Endothelial cell (in vitro differentiated cells): ENCODE data around the gene PTGR1. TPM values are rescaled to one million over a fixed set of nuclear protein-coding genes. Genes with fewer than 3 reads are reported as not detected.

ENCODE experiments used
- DNase-seq: peaks from one replicate; pipeline ENCODE4 v3.0.0; 2021; ENCODE audit warnings: low spot score
- H3K27ac Mint-ChIP-seq: one replicate; pipeline ENCODE4 v1.8.0; 2021; ENCODE audit warnings: mixed read lengths, inconsistent platforms; ENCODE audit not compliant: unreplicated experiment
- H3K27me3 Mint-ChIP-seq: one replicate; pipeline ENCODE4 v1.8.0; 2021; ENCODE audit warnings: mild to moderate bottlenecking, moderate library complexity, mixed read lengths, inconsistent platforms; ENCODE audit not compliant: unreplicated experiment
- H3K36me3 Mint-ChIP-seq: one replicate; pipeline ENCODE4 v1.8.0; 2021; ENCODE audit warnings: mild to moderate bottlenecking, low read depth, mixed read lengths, inconsistent platforms; ENCODE audit not compliant: unreplicated experiment
- H3K4me1 Mint-ChIP-seq: one replicate; pipeline ENCODE4 v1.8.0; 2021; ENCODE audit warnings: mild to moderate bottlenecking, mixed read lengths, inconsistent platforms; ENCODE audit not compliant: unreplicated experiment
- H3K4me3 Mint-ChIP-seq: one replicate; pipeline ENCODE4 v1.8.0; 2021; ENCODE audit warnings: mild to moderate bottlenecking, mixed read lengths, inconsistent platforms; ENCODE audit not compliant: unreplicated experiment
- H3K9me3 Mint-ChIP-seq: one replicate; pipeline ENCODE4 v1.8.0; 2021; ENCODE audit warnings: mixed read lengths, inconsistent platforms; ENCODE audit not compliant: unreplicated experiment
- total RNA-seq: library from RNA; stranded (reverse); fragmentation: NEBNext Ultra II Directional; extraction: Animal tissue kit (Norgen Biotek cat#: 25700); gene quantifications from one replicate; pipeline ENCODE4 v1.2.1, GENCODE V29; 2021; ENCODE audit not compliant: unreplicated experiment
- TF ChIP-seq, protein P1 (sequence below): fragments of 200-600 bp; sonication (generic); IDR thresholded peaks from one replicate; pipeline ENCODE4 v1.5.0; 2021; ENCODE audit warnings: antibody characterized with exemption; ENCODE audit not compliant: unreplicated experiment

PTGR1 gene
- total RNA-seq, 1 donor from 2014 or later = 45.7 TPM

DNA sequence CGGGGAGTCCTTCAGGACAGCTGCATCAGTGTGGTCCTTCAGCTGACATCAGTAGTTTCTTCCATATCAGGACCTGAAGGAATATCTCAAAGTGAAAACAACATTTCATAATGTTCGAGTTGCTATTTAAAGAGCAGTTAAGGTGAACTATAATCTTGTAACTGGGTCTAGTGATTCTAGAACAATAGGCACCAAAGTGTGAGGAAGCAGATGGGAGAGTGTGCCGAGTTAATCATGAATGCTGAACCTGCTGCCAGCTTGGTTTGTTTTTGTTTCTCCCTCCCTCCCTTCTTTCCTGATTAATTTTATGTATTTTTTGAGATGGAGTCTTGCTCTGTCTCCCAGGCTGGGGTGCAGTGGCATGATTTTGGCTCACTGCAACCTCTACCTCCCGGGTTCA, 3.6 kb upstream of the PTGR1 start:
- peaks cover 14% of the 10 kb centered on the region for H3K4me1 Mint-ChIP-seq
- no peaks in the 10 kb centered on the region for H3K36me3 Mint-ChIP-seq
- TF ChIP-seq, protein P1, sequence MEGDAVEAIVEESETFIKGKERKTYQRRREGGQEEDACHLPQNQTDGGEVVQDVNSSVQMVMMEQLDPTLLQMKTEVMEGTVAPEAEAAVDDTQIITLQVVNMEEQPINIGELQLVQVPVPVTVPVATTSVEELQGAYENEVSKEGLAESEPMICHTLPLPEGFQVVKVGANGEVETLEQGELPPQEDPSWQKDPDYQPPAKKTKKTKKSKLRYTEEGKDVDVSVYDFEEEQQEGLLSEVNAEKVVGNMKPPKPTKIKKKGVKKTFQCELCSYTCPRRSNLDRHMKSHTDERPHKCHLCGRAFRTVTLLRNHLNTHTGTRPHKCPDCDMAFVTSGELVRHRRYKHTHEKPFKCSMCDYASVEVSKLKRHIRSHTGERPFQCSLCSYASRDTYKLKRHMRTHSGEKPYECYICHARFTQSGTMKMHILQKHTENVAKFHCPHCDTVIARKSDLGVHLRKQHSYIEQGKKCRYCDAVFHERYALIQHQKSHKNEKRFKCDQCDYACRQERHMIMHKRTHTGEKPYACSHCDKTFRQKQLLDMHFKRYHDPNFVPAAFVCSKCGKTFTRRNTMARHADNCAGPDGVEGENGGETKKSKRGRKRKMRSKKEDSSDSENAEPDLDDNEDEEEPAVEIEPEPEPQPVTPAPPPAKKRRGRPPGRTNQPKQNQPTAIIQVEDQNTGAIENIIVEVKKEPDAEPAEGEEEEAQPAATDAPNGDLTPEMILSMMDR = no peak
- no peaks in the 10 kb centered on the region for H3K9me3 Mint-ChIP-seq
- DNase-seq = no peak
- H3K4me3 Mint-ChIP-seq = no peak overlapping the region
- peaks cover 2% of the 10 kb centered on the region for H3K27me3 Mint-ChIP-seq
- no peak overlapping the region for H3K27ac Mint-ChIP-seq

DNA sequence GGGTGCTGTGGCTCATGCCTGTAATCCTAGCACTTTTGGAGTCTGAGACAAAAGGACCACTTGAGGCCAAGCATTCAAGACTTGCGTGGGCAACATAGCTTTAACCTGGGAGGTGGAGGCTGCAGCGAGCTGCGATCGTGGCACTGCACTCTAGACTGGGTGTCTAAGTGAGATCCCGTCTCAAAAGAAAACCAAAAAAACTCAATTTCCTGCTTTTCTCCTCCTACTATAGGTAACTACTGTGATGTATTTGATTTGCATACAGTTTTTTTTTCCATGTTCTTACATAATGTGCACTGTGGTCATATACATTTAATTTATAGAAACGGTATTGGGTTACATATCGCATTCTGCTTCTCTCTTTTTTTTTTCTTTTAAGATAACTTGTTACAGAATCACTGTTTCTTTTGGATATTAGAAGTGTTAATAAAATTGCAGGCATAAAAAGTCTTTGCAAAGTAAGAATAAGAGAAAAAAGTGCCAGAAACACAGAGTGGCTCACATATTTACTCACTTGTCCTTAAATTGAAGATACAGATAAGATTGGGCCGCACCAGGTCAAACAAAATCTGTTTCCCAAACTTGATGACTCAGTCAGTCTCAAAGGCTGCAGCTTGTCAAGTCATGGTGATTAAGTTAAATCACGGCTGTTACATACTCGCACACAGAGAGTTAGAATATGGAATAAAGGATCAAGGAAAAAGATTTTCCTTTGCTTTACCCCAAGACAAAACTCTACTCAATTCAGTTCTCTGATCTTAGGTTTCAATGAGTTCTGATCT, 2.0 kb upstream of the PTGR1 start:
- no peak overlapping the region for H3K27ac Mint-ChIP-seq
- no peak for DNase-seq

DNA sequence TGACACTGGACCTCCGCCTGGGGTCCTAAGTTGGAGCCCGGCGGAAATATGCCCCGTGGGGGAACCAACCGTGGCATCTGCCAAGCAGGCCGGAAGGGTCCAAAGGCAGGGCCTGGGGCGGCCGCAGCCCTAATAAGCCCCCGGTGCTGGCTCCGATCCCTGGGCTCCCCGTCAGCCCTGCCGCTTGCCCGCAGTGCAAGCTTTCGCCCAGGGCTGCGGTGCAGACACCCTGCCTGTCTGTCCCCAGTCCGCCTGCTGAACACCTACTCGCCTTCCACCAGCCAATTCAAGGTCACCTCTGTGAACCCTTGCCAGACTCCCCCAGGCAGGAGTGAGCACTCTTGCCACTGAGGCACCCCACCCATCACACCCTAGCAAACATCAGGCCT, 502 bp upstream of the PTGR1 start:
- H3K27ac Mint-ChIP-seq = no peak overlapping the region

More for the DNA sequence above, 2.0 kb upstream of the PTGR1 start:
- no peaks in the 10 kb centered on the region for H3K9me3 Mint-ChIP-seq
- H3K4me3 Mint-ChIP-seq = no peak overlapping the region
- H3K36me3 Mint-ChIP-seq = peaks cover 6% of the 10 kb centered on the region
- H3K4me1 Mint-ChIP-seq = peaks cover 16% of the 10 kb centered on the region
- H3K27me3 Mint-ChIP-seq = peaks cover 5% of the 10 kb centered on the region
- TF ChIP-seq, protein P1 = no peak

DNA sequence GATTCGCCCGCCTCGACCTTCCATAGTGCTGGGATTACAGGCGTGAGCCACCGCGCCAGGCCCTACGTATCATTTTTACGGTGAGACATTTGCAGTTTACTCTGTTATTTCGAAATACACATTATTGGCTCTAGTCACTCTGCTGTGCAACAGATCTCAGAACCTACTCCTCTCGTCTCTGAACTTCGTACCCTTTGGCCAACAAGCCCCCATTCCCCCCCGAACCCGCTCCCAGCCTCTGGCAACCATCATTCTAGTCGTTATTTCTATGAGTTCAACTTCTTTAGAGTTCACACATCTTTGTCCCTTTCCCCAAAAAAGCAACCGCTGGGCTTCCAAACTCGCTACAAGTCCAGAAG, 735 bp downstream of the PTGR1 start:
- H3K4me3 Mint-ChIP-seq = peak overlapping the region; percentile 99
- peaks cover 10% of the 10 kb centered on the region for H3K36me3 Mint-ChIP-seq
- H3K4me1 Mint-ChIP-seq = peaks cover 13% of the 10 kb centered on the region
- H3K27me3 Mint-ChIP-seq = peaks cover 5% of the 10 kb centered on the region
- DNase-seq = peak; percentile 10
- TF ChIP-seq, protein P1 = no peak
- H3K27ac Mint-ChIP-seq = peak overlapping the region; percentile 0
- no peaks in the 10 kb centered on the region for H3K9me3 Mint-ChIP-seq

More for the DNA sequence above, 502 bp upstream of the PTGR1 start:
- peaks cover 6% of the 10 kb centered on the region for H3K36me3 Mint-ChIP-seq
- peak overlapping the region; percentile 99 for H3K4me3 Mint-ChIP-seq
- no peaks in the 10 kb centered on the region for H3K9me3 Mint-ChIP-seq
- H3K27me3 Mint-ChIP-seq = peaks cover 5% of the 10 kb centered on the region
- TF ChIP-seq, protein P1 = no peak
- H3K4me1 Mint-ChIP-seq = peaks cover 16% of the 10 kb centered on the region
- no peak for DNase-seq
